Keratinocyte (primary cell): ENCODE measurements around the gene B3GAT3. TPM values are rescaled to one million over a fixed set of nuclear protein-coding genes. Genes with fewer than 3 reads are reported as not detected.

Source experiments
- DNase-seq: peaks from one replicate; pipeline ENCODE4 v3.0.0-alpha.2; 2011; ENCODE audit warnings: low read depth, missing footprints, low spot score
- FAIRE-seq: peaks from 2 replicates; lab custom pipeline; 2011; peaks lifted over from hg19 to GRCh38; lab: Jason Lieb, UNC
- H2AFZ ChIP-seq: 2 replicates; pipeline ENCODE4 v1.6.0; 2012; ENCODE audit warnings: low read length, control low read depth, inconsistent platforms; ENCODE audit not compliant: control insufficient read depth
- H3K27ac ChIP-seq: 2 replicates; pipeline ENCODE4 v1.5.1; 2011; ENCODE audit warnings: low read length; ENCODE audit not compliant: control insufficient read depth, insufficient read depth
- H3K27me3 ChIP-seq: 3 replicates; pipeline ENCODE4 v1.6.0; 2011; ENCODE audit warnings: low read length; ENCODE audit not compliant: control insufficient read depth, insufficient read depth; ENCODE audit errors: extremely low read depth
- H3K36me3 ChIP-seq, 2 experiments: 2 replicates in 1 of 2; 3 replicates in 1 of 2; pipeline ENCODE4 v1.5.1; 2011; ENCODE audit warnings: low read length in 2 of 2, mild to moderate bottlenecking in 1 of 2; ENCODE audit not compliant: control insufficient read depth in 2 of 2, insufficient read depth in 2 of 2; ENCODE audit errors: extremely low read depth in 1 of 2
- H3K4me1 ChIP-seq: 3 replicates; pipeline ENCODE4 v1.5.1; 2011; ENCODE audit warnings: low read length; ENCODE audit not compliant: control insufficient read depth, insufficient read depth; ENCODE audit errors: extremely low read depth
- H3K4me2 ChIP-seq: 3 replicates; pipeline ENCODE4 v1.6.0; 2011; ENCODE audit warnings: low read depth, low read length; ENCODE audit not compliant: control insufficient read depth, insufficient read depth; ENCODE audit errors: extremely low read depth
- H3K4me3 ChIP-seq, 3 experiments: fragments of 200-600 bp in 1 of 3; sonication (generic) in 1 of 3; 2 replicates in 2 of 3; 3 replicates in 1 of 3; pipeline ENCODE4 v1.5.1; 2011 to 2016; ENCODE audit warnings: low read length in 3 of 3, mild to moderate bottlenecking in 3 of 3, control low read depth in 2 of 3, inconsistent platforms in 1 of 3, low read depth in 1 of 3, mixed read lengths in 1 of 3, mixed run types in 1 of 3, moderate library complexity in 1 of 3; ENCODE audit not compliant: control insufficient read depth in 2 of 3, insufficient read depth in 2 of 3; ENCODE audit errors: extremely low read depth in 1 of 3
- H3K79me2 ChIP-seq: 2 replicates; pipeline ENCODE4 v1.6.0; 2012; ENCODE audit warnings: low read length; ENCODE audit not compliant: control insufficient read depth, insufficient read depth
- H3K9ac ChIP-seq: 3 replicates; pipeline ENCODE4 v1.6.0; 2011; ENCODE audit warnings: low read length; ENCODE audit not compliant: control insufficient read depth, insufficient read depth; ENCODE audit errors: extremely low read depth
- H3K9me1 ChIP-seq: 3 replicates; pipeline ENCODE4 v1.6.0; 2011; ENCODE audit warnings: low read length; ENCODE audit not compliant: control insufficient read depth, insufficient read depth; ENCODE audit errors: extremely low read depth
- H3K9me3 ChIP-seq: 2 replicates; pipeline ENCODE4 v1.5.1; 2012; ENCODE audit warnings: low read depth, low read length; ENCODE audit not compliant: control insufficient read depth
- H4K20me1 ChIP-seq: 3 replicates; pipeline ENCODE4 v1.6.0; 2011; ENCODE audit warnings: low read length; ENCODE audit not compliant: control insufficient read depth, insufficient read depth; ENCODE audit errors: extremely low read depth
- CTCF ChIP-seq, 3 experiments: IDR thresholded peaks in 1 of 3; conservative IDR thresholded peaks in 1 of 3; optimal IDR thresholded peaks in 1 of 3; 2 replicates in 2 of 3; 3 replicates in 1 of 3; pipeline versions ENCODE3 to v1.5.1; 2011; ENCODE audit warnings: low read length in 3 of 3, mild to moderate bottlenecking in 3 of 3, moderate library complexity in 2 of 3, control low read depth in 1 of 3, inconsistent platforms in 1 of 3; ENCODE audit not compliant: insufficient read depth in 2 of 3; ENCODE audit errors: extremely low read depth in 1 of 3
- EZH2 ChIP-seq: IDR thresholded peaks from one replicate; pipeline ENCODE4 v1.6.1; 2012; ENCODE audit warnings: inconsistent platforms, mild to moderate bottlenecking, low read length, moderate library complexity
- dilution Hi-C: fragments of 300-500 bp; cut with MboI; formaldehyde crosslinking; loops from one replicate; pipeline ENCODE4 v1.7.0; 2020; ENCODE audit warnings: low sequenced_read_pairs; ENCODE audit not compliant: extremely low pct_ligation_motif_present
- polyA plus RNA-seq, 5 experiments: library from polyadenylated mRNA; depleted of rRNA in 3 of 5; stranded (reverse) in 3 of 5; stranded (forward) in 1 of 5; unstranded in 1 of 5; fragments of >200 nt; gene quantifications; 1 replicate in 1 of 5; 2 replicates in 3 of 5; 3 replicates in 1 of 5; pipeline versions ENCODE4 v1.2.1 to v1.2.3, GENCODE V29; 2011 to 2012; ENCODE audit warnings: missing spikeins in 2 of 5, low read depth in 1 of 5, low replicate concordance in 1 of 5

The B3GAT3 gene
- polyA plus RNA-seq, 1 donor (not counting 4 experiments of a cell fraction or from before 2014, with no cell fraction given), result 15.1 TPM

DNA sequence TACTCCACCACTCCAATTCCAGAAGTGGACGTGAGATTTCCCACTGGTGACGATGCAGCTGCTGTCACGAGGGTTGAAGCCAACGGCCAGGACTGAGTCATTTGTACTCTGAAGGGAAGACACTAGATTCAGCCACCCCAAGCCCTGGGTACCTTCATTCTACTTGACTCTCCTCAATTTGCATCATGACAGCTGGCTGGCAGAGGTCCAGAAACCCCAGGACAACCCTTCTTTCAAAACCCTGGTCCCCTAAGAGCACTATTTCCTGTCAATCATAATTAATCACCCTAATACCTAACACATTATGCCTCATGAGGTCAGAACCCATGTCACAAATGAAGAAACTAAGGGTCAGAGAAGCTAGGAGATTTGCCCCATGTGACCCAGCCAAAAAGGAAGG, 14.1 kb downstream of the B3GAT3 start:
- dilution Hi-C loops, result no loop called here
- H3K27ac ChIP-seq, result no peak overlapping the region
- H3K4me2 ChIP-seq, result no peak overlapping the region
- H3K27me3 ChIP-seq, result no peaks in the 10 kb centered on the region
- H3K4me3 ChIP-seq, result no peak overlapping the region
- H4K20me1 ChIP-seq, result no peaks in the 10 kb centered on the region
- peaks cover 8% of the 10 kb centered on the region for H3K4me1 ChIP-seq
- no peaks in the 10 kb centered on the region for H3K9me3 ChIP-seq
- H3K9ac ChIP-seq, result no peak overlapping the region
- FAIRE-seq (no peak), DNase-seq (no peak)
- no peak overlapping the region for H2AFZ ChIP-seq
- no peak for TF ChIP-seq CTCF (optimal IDR thresholded peaks at IDR 0.05 in 1 of 3, IDR thresholded peaks at IDR 0.05 in 1 of 3, conservative IDR thresholded peaks at IDR 0.05 in 1 of 3; ENCODE audit: extremely low read depth in 1 of 3, insufficient read depth in 2 of 3, low read length in 3 of 3)
- no peak for TF ChIP-seq EZH2
- H3K9me1 ChIP-seq, result no peaks in the 10 kb centered on the region
- H3K36me3 ChIP-seq, result peaks cover 13 to 14% of the 10 kb centered on the region in 2 experiments
- no peaks in the 10 kb centered on the region for H3K79me2 ChIP-seq

DNA sequence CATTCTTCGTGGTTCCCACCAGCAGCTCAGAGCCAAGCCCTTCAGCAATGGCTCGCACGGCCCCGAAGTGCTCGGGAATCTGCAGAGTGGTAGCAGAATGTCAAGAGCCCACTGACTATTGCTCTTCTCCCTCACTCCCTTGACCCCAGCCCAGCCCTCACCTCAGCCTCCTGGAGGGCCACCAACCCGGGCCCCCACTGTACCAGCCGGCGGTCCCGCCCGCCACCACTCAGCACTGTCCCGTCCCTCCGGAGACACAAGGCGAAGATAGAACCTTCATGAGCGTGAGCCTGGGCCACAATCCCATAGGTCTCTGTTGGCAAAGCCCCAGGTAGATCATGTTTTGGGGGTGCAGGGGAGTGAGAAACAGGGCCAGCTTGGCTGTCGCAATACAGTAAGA, 15.9 kb downstream of the B3GAT3 start:
- DNase-seq (no peak), FAIRE-seq (no peak)
- Histone ChIP-seq H3K27ac (no peak overlapping the region), H4K20me1 (no peaks in the 10 kb centered on the region), H3K9me3 (no peaks in the 10 kb centered on the region), H3K4me3 (no peak overlapping the region), H2AFZ (no peak overlapping the region), H3K79me2 (peaks cover 6% of the 10 kb centered on the region), H3K9me1 (no peaks in the 10 kb centered on the region), H3K27me3 (no peaks in the 10 kb centered on the region), H3K4me1 (peaks cover 3% of the 10 kb centered on the region), H3K4me2 (no peak overlapping the region), H3K9ac (no peak overlapping the region), H3K36me3 (peaks cover 13 to 14% of the 10 kb centered on the region in 2 experiments)
- dilution Hi-C loops, result no loop called here
- no peak for TF ChIP-seq CTCF (optimal IDR thresholded peaks at IDR 0.05 in 1 of 3, IDR thresholded peaks at IDR 0.05 in 1 of 3, conservative IDR thresholded peaks at IDR 0.05 in 1 of 3; ENCODE audit: extremely low read depth in 1 of 3, insufficient read depth in 2 of 3, low read length in 3 of 3)
- no peak for TF ChIP-seq EZH2
